HG03175 (cell line): ENCODE measurements around the gene MRNIP.
A peak's percentile ranks its signal among the peaks of the same experiment; 100 is the strongest.
"Not testable (repeated sequence)": the region's sequence is repeated elsewhere in the genome, so short reads cannot be mapped to it uniquely, and the experiment has no call there.

ENCODE experiments used
- ATAC-seq: cut with Tn5 transposase; IDR thresholded peaks from one replicate; pipeline ENCODE4 v1.9.1; 2021; ENCODE audit warnings: mild to moderate bottlenecking, moderate library complexity; ENCODE audit not compliant: unreplicated experiment

Gene MRNIP

DNA sequence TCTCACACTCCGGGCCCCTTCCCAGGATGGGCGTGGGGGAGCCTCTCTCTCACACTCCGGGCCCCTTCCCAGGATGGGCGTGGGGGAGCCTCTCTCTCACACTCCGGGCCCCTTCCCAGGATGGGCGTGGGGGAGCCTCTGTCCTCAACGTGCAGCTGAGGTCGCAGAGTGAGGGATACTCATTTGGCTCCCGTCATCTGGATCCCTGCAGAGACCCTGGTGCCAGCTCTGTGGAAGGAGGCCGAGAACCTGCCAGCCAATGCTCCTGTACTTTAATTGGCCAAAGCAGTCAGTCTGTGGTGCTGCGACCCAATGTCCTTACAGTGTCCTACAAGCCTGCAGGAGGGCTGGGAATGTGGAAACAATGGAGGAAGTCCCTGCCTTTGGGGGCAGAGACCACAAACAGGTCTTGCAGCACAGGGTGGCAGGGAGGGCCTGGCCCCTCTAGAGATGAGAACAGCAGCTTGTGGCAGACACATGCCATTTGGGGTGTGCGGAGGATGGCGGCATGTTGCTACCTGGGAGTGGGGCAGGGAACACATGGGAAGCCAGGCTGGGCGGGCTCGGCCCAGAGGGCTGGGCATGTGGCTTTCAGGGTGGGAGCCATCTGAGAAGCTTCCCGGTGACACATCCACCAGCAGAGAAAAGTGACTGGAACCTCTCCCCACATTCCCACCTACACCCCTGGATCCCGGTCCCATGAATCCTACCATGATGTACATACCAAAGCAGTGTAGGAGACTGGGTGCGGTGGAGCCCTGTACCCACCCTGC is 13.6 kb upstream of the MRNIP start:
- no peak for ATAC-seq

DNA sequence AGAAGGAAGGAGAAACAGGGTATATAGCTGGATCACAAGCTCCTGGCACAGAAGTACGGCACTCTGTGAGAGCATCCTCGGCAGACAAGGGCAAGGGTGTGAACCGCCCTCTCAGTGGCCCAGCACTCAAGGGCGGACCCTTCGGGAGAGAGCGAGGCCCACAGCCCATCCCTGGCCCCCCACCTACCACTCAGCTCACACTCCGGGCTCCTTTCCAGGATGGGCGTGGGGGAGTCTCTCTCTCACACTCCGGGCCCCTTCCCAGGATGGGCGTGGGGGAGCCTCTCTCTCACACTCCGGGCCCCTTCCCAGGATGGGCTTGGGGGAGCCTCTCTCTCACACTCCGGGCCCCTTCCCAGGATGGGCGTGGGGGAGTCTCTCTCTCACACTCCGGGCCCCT is 12.9 kb upstream of the MRNIP start:
- not testable (repeated sequence) for ATAC-seq

DNA sequence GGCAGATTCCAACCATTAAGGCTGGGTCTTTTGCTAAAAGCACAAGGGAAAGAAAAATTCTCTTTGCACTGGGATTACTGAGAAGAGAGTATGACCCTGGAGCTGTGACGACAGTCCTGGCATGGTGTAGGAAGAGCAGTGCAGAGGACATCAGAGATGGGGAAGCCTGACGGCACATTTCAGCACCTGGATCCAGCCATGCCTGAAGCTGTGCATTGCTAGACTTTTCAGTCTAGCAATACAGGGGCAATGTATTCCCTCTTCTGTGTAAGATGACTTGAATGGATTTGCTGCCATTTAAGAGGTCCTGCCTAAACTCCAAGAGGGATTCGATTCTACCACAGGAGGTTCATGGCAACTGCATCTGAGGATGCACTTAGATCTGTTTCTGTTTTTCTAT is 12.3 kb upstream of the MRNIP start:
- no peak for ATAC-seq

DNA sequence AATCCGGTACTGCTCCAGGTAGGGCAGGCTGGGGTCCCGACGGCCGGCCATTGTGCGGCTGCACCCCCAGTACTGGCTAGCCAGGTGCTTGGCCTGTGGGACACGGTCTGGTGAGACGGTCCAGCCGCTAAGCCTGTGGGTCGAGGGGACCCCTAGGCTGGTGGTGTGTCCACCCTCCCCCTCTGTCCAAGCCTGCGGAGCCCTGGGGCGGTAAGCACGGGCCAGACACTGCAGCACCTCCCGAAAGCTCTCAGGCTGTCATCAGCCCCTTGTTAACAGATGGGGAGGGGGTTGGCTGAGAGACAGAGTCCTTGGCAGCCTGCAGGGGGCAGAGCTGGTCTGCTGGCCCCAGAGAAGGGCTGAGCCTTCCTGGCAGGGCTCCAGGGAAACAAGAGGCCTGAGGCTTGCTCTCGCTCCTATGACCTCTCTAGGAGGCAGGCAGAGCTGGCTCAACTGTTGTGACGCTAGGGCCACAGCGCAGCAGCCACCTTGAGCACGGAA is 11.8 kb upstream of the MRNIP start:
- no peak for ATAC-seq

DNA sequence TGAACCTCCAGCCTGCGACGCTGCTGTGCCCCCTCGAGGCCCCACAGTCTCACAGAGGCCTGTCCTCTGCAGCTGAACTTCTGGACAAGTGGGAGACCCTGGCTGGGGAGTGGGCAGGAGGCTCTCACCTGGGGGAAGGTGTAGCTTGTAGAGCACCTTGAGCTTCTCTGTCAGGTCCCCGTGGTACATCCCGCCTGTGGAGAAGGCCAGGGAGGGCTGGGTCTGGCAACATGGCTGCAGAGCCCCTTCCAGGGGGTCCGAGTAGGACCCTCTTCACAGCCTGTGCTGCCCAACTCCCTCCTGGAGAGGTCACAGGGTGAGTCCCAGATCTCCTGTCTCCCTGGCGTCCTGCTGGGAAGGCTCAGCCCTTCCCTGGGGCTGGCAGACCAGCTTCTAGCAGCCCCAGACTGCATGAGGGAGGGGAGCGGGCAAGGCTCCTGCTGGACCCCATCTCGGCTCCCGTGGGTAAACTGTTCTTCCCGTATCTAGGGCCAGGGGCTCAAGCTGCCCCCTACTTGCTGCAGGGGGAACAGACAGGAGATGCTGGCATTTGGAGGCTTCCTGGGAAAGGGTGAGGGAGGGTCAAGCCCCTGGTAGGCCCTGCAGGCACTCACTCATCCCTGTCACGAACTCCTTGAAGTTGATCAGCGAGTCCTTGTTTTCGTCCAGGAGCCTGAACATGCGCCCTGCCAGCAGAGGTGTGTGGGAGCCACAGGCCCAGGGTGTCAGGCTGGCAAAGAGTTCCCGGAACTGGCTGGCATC is 11.2 kb upstream of the MRNIP start:
- ATAC-seq = no peak

DNA sequence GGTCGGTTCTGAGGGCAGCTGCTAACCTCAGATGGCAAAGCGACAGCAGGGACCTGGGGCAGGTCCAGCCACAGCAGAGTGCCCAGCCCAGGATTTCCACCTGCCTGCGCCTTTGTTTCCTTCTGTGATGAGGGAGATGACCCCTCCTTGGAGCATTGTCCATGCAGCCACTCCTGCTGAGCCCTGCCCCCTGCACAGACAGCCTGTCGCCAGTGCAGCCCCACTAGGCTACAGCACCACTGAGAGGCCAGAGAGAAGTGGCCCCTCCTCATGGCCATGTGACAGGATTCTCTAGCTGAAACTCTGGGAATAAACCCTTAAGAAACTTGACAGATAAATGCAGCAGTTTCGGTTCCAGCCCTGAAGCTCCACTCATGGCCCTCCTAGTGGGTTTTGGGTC is 10.5 kb upstream of the MRNIP start:
- ATAC-seq = no peak

DNA sequence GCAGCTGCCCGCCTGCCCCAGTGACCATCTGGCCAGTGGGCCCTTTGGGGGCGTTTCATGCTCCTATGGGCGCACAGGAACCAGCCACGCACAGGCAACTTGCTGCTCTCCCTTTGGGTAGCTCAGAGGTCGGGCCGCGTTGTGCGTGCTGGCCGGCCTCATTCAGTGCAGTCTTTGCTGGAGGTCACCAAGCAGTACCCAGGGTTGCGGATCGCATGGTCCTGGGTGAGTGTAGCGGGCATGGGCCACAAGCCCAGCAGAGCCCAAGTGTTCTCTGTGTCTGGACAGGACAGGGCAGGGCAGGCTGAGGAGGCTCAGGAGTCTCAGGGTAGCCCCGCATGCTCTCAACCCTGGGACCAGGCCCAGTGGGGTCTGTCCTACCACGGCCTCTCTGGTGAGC is 9.9 kb upstream of the MRNIP start:
- no peak for ATAC-seq

DNA sequence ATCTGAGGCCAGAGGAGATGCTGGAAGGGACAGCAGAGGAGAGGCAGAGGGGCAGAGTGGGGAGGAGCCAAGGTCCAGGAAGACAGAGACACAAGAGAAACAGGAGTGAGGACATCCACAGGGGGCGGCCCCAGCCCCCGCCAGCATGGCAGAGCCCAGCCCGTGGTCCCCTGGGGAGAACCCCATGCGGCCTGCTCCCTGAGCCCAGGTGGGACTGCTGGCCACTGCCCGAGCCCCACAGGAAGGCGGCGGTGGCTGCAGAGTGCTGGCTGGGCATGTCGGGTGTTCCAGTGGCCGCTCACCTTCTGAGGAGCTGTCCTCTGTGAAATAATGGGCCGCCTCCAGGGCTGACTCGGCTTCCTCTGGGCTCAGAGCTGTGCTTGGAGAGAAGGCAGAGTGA is 8.9 kb upstream of the MRNIP start:
- ATAC-seq = no peak

DNA sequence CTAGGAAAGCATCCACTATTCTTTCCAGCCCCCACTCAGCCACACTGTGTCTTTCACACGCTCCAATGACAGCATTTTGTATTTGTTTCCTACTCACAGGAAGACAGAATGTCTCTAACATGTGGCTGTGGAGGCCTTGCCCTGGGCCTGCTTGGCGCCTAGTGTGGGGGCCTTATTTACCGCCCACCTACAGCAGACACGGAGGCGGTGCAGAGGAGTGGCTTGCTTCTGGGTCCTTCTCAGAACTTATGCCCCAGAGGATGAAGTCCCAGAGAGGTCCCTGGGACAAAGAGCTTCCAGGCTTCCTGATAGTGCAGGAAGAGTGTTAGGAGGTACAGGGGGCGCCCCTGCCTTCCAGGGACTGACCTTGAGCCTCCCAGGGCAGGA is 8.5 kb upstream of the MRNIP start:
- no peak for ATAC-seq

DNA sequence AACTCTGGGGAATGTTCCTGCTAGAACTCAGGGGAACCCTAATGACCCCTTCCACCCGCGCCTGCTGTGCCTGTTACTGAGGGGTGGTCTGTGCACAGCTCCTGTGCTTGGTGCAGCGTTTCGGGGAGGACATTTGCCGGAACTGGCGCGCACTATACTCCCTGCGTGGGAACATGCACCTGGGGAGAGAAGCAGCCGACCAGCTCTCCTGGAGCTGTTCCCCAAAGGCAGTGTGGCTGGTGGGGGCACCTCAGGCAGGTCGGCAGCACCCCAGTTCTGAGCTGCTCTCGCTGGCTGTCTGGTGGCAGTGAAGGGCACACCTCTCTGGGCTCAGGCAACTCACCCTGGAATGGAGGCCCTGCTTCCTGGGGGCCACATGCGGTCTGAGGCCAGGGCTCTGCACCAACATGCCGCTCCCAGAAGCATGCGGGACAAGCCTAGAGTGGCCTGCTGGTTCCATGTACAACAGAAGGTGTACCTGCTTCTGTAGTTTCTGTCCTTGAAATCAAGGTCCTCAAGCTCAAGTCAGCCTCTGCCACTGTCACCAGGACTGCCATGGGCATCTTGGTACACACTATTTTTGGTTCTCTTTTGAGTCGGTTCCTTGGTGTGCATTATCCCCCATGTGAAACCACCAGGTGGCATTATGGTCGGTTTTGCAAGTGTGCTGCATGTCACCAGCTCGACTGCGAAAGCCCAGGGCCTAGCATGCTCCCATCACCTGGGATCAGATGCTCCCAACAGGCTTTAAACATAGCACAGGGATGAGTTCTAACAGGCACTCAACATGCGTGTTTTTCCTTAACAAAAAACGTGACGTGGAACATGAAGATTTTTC is 7.8 kb upstream of the MRNIP start:
- no peak for ATAC-seq

DNA sequence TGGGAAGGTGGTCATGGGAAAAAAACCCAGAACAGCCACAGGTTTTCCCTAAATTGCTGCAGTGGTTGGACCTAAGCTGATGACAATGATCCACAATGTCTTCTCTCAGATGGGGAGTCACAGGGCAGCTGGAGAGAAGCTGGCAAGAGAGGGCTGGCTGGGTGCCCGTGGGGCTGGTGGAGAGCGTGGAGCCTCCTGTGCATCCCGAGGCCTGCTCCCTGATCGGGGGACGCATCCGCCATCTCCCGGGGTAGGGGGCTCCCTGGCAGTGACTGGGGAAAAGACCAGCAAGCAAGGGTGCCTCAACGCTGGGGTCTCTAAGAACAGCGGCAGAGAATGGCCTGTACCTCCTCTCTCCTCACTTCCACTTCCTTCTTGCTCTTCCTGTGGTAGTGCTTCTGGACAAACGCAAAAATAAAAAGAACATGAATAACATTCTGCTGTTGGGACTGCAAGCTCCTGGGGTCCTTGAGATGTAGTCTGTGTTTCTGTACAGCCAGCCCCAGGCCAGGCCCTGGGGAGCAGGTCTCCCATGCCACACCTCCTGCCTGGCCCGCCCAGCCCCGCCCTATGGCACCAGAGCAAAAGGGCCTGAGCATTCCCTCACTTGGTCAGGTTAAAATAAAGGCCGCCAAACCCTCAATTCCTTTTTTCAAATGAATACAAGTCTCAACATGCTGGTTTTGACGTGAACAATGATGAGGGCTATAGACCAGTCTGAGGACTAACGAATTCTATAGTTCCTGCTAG is 7.0 kb upstream of the MRNIP start:
- no peak for ATAC-seq

DNA sequence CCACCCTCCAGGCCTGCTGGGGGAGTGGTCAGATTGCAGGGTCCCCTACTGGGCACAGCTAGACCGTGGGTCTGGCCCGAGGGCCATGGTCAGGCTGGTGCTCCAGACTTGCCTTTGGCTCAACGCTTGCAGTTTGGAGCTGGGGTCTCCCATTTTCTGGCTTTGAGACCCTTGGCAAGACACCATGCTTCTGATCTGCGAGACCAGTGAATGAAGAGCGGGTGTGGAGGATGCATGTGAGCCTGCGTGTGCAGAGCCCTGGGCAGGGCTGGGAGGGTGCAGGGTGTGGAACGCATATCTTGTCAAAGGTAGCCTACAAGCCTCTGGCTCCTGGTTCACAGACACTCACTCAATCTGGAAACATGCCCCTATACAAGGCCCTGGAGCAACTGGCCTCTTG is 6.1 kb upstream of the MRNIP start:
- ATAC-seq = no peak

DNA sequence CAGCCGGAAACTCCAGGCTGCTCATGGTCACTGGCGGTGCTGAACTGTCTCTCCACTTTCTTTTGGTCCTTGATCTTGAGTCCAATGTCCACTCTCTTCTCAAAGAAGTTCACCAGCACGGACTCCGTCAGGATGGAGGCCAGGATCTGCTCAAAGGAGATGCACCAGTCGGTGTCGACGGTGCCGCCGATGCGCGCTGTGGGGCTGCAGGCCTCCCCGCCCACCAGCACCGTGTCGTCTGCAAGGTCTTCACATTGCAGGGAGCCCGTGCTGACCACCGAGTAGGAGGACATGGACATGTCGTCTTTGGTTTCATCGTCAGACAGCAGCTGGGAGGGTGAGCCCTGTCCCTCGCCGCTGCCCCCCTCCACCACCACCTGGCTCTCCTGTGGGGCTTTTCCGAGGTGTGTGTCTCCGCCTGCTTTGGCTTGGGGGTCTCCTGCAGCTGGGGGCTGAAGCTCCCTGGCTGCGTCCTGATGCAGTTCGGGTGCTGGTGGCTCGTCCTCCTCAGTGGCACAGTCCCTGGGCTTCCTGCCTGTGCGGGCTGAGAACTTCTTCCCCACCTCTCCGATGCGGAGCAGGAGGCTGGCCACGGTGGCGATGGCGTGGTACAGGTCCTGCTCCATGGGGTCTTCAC is 5.0 kb upstream of the MRNIP start:
- ATAC-seq = no peak

DNA sequence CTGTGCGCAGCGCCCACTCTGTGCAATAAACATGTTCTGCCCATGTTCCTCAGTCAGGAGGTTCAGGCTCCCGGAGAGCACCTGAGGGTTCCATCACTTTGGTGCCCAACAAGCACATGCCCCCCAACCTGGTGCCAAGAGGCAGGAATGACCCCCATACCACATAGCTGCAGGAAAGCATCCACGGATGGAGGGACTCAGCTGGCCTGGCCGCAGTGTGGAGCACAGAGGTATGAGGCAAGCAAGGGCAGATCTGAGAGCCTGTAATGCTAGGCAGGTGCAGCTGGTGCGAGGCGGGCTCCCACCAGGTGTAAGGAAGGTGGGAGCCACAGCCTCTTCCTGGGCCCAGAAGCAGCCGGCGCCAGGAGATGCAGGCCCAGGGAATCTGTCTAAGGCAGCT is 4.3 kb upstream of the MRNIP start:
- ATAC-seq = no peak

DNA sequence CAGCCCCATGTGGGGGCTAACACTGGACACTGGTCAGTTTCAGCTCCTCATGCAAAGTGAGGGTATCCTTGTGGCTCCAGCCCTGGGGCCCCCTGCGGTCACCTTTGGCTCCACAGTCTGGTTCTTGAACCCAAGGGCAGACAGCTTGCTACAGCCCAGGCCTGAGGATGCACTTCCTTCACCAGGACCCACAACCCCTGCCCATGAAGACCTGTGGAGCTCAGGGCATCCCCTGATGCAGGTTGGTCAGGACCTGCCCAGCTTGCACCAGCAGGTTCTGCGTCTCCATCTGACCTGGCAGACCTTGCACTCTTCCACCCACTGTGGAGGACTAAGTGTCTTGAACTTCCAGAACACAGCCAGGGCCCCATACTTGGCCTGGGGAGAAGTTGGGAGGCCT is 3.7 kb upstream of the MRNIP start:
- no peak for ATAC-seq

DNA sequence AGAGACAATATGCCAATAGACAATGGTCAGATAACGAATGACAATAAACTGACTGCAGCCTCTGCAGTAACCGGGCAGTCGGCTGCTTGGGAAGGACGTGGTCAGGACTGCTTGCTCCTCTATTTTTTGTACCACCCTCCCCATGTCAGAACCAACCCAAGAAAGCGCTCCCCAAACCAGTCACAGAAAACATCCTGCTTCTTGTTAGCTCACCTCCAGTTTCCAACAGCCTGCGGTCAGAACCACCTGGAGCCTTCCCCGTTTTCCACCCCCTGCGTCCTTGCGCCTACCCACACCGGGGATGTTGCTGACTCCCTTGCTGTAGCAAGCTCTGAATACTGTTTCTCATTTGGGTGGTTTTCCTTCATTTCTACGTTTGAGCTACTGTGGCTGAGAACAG is 1.7 kb upstream of the MRNIP start:
- ATAC-seq = no peak

DNA sequence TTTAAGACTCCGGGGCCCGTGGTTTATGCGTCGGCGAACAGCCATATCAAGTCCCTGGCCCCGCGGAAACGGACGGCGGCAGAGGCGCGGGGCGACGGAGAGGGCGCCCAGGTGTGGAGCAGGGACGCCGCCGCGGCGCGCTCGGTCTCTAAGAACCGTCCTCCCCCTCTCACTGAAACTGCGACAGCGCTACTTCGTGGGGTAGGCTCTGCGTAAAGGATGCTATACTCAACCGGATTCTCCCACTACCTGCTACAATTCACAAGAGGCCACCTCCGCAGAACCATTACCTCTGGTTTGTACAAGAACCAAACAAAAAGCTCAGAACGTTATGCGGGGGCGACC is 404 bp downstream of the MRNIP start:
- ATAC-seq = peak; percentile 49

DNA sequence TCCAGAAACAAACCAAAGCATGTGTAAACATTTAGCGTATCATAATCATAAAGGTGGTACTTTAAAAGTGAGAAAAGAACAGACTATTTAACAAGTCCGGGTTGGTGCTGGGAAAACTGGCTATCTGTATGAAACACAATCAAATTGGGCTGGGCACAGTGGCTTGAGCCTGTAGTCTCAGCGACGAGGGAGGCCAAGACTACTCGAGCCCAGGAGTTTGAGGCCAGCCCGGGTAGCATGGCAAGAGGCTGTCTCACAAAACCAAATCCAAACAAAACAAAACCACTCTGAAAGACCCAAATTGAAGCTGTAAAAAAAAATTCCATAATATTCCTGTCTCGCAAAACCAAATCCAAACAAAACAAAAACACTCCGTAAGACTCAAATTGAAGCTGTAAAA is 4.3 kb downstream of the MRNIP start:
- no peak for ATAC-seq

DNA sequence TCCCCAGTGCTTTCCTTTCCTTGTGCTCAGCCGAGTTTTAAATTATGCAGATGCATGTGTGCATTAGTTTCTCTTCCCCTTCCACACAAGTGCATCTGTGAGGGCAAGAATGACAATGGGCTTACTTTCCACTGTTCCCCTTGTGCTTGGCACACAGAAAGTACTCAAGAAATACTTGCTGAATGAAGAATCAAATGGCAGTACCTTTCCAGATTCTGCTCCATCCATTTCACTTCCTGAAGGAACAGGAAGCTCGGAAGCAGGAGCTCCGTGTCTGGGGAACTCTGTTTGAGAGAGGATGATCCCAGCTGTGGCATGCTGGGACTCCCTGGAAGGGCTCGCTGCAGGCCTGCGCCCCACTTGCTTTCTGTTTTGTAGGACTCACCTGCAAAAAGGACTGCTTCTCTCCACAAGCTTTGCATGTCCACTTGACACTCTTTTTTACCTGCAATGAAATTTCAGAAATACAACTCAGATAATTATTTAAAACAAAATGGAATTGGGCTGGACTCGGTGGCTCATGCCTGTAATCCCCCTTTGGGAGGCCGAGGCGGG is 5.5 kb downstream of the MRNIP start:
- peak; percentile 91 for ATAC-seq

DNA sequence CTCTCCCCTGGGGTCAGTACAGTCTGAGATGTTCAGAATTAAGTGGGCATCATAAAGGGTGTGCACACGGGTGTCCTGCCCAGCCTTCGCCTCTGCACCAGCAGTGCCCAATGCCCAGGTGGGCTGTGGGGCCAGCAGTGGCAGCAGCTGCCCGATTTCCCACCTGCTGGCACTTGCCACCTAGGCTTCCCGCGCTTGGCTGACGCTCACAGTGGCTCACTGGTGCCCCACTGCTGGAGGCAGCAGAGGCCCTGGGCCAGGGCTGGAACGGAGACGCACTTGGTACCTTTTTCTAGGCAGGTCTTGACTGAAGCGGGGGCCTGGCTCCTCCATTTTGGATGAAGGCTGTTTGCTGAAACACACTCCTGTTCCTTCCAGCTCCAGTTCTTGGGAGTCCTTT is 17.0 kb downstream of the MRNIP start:
- ATAC-seq = no peak
